Measurements from ENCODE around the gene ELMO3. TPM values are rescaled to one million over a fixed set of nuclear protein-coding genes. Genes with fewer than 3 reads are reported as not detected.

ELMO3 gene
- total RNA-seq, result 0.72 and 1.2 TPM in 2 replicates

GRCh38 chr16:67199011-67199807, at the start of gene ELMO3:
TSS of gene ELMO3 (plus strand) at chr16:67199131. CDS start at chr16:67199327, 196 bp downstream.

DNA sequence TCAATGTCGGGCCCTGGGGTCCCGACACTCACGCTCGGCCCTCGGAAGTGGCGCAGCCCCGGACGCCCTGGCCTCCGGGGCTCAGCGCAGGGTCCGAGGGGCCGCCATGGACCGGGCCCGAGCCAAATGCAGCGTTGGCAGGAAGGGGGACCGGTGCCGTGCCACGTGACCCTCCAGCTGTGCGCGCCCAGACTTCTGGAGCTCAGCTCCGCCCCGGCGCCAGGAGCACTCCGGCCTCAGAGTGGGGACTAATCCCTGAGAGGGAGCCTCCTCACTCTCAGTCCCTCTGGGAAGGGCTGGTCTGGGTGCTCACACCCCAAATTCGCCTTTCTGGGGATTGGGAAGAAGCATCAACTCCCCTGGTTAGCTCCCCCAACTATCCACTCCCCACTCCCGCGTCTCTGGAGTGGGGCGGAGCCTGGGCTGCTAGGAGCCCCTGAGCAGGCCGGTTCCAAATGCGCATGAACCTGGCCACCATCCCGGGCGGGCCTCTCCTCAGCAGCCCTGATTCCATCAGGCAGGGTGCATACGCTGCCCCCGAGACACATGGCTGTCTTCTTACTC, 48.0 kb upstream of the ELMO3 start, which contains the start of gene B3GNT9:
TSS of gene B3GNT9 (minus strand) at position 166 of the 564 bp plus-strand sequence. CDS start 513 bp downstream, outside the sequence.

GRCh38 chr16:67164599-67165061, 34.3 kb upstream of the ELMO3 start, which contains the start of gene HSF4:
TSS of gene HSF4 (plus strand) at chr16:67164745. CDS start at chr16:67164812, 67 bp downstream.

GRCh38 chr16:67170168-67170948, 28.6 kb upstream of the ELMO3 start, which contains the start of gene NOL3:
TSS of gene NOL3 (plus strand) at chr16:67170538.

GRCh38 chr16:67183627-67184452, 15.1 kb upstream of the ELMO3 start, which contains the start of gene MATCAP1:
TSS of gene MATCAP1 (minus strand) at chr16:67183963. CDS start at chr16:67180610, 3,353 bp downstream.

GRCh38 chr16:67190041-67190440, 8.9 kb upstream of the ELMO3 start, which contains the start of gene EXOC3L1:
TSS of gene EXOC3L1 (minus strand) at chr16:67190136. CDS start at chr16:67189676, 460 bp downstream.

DNA sequence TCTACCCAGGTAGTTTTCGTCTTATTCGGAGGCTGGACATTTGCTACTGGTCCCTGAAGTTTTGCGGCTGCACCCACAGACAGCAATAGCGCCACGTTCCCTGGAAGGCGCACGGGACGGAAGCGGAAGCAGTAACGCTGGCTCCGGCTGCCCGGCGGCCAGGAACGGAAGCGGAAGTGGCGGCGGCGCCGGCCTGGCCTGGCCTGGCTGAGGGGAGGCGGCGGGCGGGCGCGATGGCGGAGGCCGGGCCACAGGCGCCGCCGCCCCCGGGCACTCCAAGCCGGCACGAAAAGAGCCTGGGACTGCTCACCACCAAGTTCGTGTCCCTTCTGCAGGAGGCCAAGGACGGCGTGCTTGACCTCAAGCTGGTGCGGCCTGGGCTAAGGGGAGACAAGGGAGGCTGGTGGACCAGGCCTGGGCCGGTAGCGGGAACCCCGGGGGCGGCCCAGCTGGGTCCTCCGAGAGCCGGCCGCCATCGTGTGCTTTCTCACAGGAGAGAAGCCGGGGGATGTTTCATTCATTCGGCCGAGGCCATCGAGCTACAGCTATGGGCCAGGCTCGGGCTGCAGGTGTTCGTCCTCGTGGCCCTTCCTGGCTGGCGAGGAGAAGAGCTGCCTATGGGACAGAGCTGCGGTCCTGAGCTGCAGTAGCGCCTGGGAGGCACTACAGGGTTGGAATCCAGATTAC, 6.8 kb upstream of the ELMO3 start, which contains the start of gene E2F4:
TSS of gene E2F4 (plus strand) at position 161 of the 687 bp plus-strand sequence. CDS start at position 234, 73 bp downstream.

GRCh38 chr16:67226804-67227566, 28.1 kb downstream of the ELMO3 start, which contains the start of gene TMEM208:
TSS of gene TMEM208 (plus strand) at chr16:67227130. CDS start at chr16:67227219, 89 bp downstream.

GRCh38 chr16:67247192-67248072, 48.5 kb downstream of the ELMO3 start, which contains the start of gene FHOD1:
TSS of gene FHOD1 (minus strand) at chr16:67247481. CDS start at chr16:67247410, 71 bp downstream.

GRCh38 chr16:67248401-67249177, 49.7 kb downstream of the ELMO3 start, which contains the start of gene SLC9A5:
TSS of gene SLC9A5 (plus strand) at chr16:67248979. CDS start at chr16:67249015, 36 bp downstream.

Other genes with a start within 250 kb of the ELMO3 start
- 0.09 and 0.19 TPM in 2 replicates for gene CES3, start 237.9 kb upstream of the ELMO3 start, total RNA-seq
- gene CES4A, start 210.5 kb upstream of the ELMO3 start, total RNA-seq, result 0.54 and 0.56 TPM in 2 replicates
- 96.9 and 97.7 TPM in 2 replicates for gene CBFB, start 170.0 kb upstream of the ELMO3 start, total RNA-seq
- 10.3 and 12.0 TPM in 2 replicates for gene PHAF1, start 89.2 kb upstream of the ELMO3 start, total RNA-seq
- gene B3GNT9, start 48.1 kb upstream of the ELMO3 start, total RNA-seq, result 3.7 and 7.8 TPM in 2 replicates
- gene TRADD, start 39.2 kb upstream of the ELMO3 start, total RNA-seq, result 13.9 and 17.1 TPM in 2 replicates
- gene FBXL8, start 39.2 kb upstream of the ELMO3 start, total RNA-seq, result 4.7 and 6.4 TPM in 2 replicates
- gene HSF4, start 34.4 kb upstream of the ELMO3 start, total RNA-seq, result 0.45 and 3.2 TPM in 2 replicates
- gene NOL3, start 28.6 kb upstream of the ELMO3 start, total RNA-seq, result 7.7 and 13.8 TPM in 2 replicates
- 18.4 and 18.9 TPM in 2 replicates for gene MATCAP1, start 15.2 kb upstream of the ELMO3 start, total RNA-seq
- gene EXOC3L1, start 9.0 kb upstream of the ELMO3 start, total RNA-seq, result 2.4 and 9.1 TPM in 2 replicates
- gene E2F4, start 7.0 kb upstream of the ELMO3 start, total RNA-seq, result 51.1 and 61.8 TPM in 2 replicates
- gene TMEM208, start 28.0 kb downstream of the ELMO3 start, total RNA-seq, result 18.4 and 29.7 TPM in 2 replicates
- 26.5 and 29.4 TPM in 2 replicates for gene FHOD1, start 48.4 kb downstream of the ELMO3 start, total RNA-seq
- 0.81 and 0.85 TPM in 2 replicates for gene SLC9A5, start 49.8 kb downstream of the ELMO3 start, total RNA-seq
- gene PLEKHG4, start 80.4 kb downstream of the ELMO3 start, total RNA-seq, result 26.9 and 27.6 TPM in 2 replicates
- gene KCTD19, start 127.6 kb downstream of the ELMO3 start, total RNA-seq, result under 0.01 and 0.09 TPM in 2 replicates
- gene LRRC36, start 127.7 kb downstream of the ELMO3 start, total RNA-seq, result 0.28 and 2.7 TPM in 2 replicates
- gene TPPP3, start 194.4 kb downstream of the ELMO3 start, total RNA-seq, result 0.18 and 0.28 TPM in 2 replicates
- 5.9 and 6.0 TPM in 2 replicates for gene ZDHHC1, start 217.3 kb downstream of the ELMO3 start, total RNA-seq
- gene HSD11B2, start 232.0 kb downstream of the ELMO3 start, total RNA-seq, result not detected in 2 replicates

All from endothelial cell of coronary artery (primary cell).